Measurements from ENCODE around the gene EFCAB14.

DNA sequence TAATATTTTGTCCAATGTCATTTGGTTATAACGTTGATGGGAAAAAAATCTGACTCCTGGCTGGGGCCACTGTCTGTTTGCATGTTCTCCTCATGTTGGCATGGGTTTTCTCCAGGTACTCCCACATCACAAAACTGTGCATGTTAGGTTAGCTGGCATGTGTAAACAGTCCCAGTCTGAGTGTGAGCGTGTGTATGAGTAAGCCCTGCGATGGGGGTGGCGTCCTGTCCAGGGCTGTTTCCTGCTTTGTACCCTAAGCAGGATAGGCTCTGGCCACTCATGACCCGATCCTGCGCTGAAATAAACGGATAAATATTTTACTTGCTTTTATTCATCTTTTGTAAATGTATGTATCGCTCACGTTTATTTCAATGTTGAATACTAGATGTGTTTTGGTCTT is 13.5 kb downstream of the EFCAB14 start:
- TF ChIP-seq, protein P1, sequence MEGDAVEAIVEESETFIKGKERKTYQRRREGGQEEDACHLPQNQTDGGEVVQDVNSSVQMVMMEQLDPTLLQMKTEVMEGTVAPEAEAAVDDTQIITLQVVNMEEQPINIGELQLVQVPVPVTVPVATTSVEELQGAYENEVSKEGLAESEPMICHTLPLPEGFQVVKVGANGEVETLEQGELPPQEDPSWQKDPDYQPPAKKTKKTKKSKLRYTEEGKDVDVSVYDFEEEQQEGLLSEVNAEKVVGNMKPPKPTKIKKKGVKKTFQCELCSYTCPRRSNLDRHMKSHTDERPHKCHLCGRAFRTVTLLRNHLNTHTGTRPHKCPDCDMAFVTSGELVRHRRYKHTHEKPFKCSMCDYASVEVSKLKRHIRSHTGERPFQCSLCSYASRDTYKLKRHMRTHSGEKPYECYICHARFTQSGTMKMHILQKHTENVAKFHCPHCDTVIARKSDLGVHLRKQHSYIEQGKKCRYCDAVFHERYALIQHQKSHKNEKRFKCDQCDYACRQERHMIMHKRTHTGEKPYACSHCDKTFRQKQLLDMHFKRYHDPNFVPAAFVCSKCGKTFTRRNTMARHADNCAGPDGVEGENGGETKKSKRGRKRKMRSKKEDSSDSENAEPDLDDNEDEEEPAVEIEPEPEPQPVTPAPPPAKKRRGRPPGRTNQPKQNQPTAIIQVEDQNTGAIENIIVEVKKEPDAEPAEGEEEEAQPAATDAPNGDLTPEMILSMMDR (IDR thresholded peaks at IDR 0.05), result no peak
- TF ChIP-seq POLR2A (IDR thresholded peaks at IDR 0.05), result no peak
